Chondrocyte (in vitro differentiated cells): ENCODE results near the gene PNRC1. TPM values are rescaled to one million over a fixed set of nuclear protein-coding genes. Genes with fewer than 3 reads are reported as not detected.

Experiments used
- DNase-seq: peaks from one replicate; pipeline ENCODE4 v3.0.0; 2021; ENCODE audit warnings: mixed read lengths, low spot score
- H3K27ac Mint-ChIP-seq: one replicate; pipeline ENCODE4 v1.8.0; 2021; ENCODE audit warnings: mild to moderate bottlenecking, moderate library complexity, mixed read lengths; ENCODE audit not compliant: unreplicated experiment
- H3K27me3 Mint-ChIP-seq: 2 replicates; pipeline ENCODE4 v1.8.0; 2021; ENCODE audit warnings: low read depth, mixed read lengths
- H3K36me3 Mint-ChIP-seq: 2 replicates; pipeline ENCODE4 v1.8.0; 2021; ENCODE audit warnings: low read depth, mixed read lengths
- H3K4me1 Mint-ChIP-seq: 2 replicates; pipeline ENCODE4 v1.8.0; 2021; ENCODE audit warnings: low read depth, mild to moderate bottlenecking, mixed read lengths
- H3K4me3 Mint-ChIP-seq: one replicate; pipeline ENCODE4 v1.8.0; 2021; ENCODE audit warnings: mild to moderate bottlenecking, moderate library complexity, mixed read lengths; ENCODE audit not compliant: unreplicated experiment
- H3K9me3 Mint-ChIP-seq: 2 replicates; pipeline ENCODE4 v1.8.0; 2021; ENCODE audit warnings: low read depth, mixed read lengths
- total RNA-seq: library from RNA; stranded (reverse); gene quantifications from 3 replicates; pipeline ENCODE4 v1.2.1, GENCODE V29; 2021
- TF ChIP-seq, protein P1 (sequence below): fragments of 200-600 bp; sonication (generic); IDR thresholded peaks from 2 replicates; pipeline ENCODE4 v1.5.0; 2021; ENCODE audit warnings: antibody characterized with exemption, mild to moderate bottlenecking, moderate library complexity

PNRC1 gene
- total RNA-seq, 1 donor from 2014 or later, result 115 TPM

DNA sequence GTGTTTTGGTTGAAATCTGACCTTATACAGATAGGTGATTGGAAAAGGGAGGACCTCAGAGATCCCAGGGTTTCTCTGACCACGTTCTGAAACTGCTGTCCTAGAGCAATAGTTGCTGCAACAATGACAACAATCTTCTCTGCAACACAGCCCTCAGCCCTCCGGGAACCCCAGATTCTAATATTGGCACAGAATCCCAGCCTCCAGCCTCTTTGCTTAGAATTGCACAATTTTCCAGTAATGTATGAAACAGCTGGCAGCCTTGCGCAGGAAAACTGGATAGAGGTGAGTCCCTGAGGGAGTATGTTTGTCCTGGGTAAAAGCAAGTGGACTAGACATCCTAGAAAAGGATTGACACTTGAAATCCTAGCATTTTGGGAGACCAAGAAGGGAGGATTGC lies 30.4 kb upstream of the PNRC1 start:
- Mint-ChIP-seq H3K36me3 (no peaks in the 10 kb centered on the region), H3K4me3 (no peak overlapping the region), H3K27me3 (no peaks in the 10 kb centered on the region), H3K4me1 (peaks cover 25% of the 10 kb centered on the region), H3K9me3 (no peaks in the 10 kb centered on the region), H3K27ac (peak overlapping the region; percentile 62)
- TF ChIP-seq, protein P1, sequence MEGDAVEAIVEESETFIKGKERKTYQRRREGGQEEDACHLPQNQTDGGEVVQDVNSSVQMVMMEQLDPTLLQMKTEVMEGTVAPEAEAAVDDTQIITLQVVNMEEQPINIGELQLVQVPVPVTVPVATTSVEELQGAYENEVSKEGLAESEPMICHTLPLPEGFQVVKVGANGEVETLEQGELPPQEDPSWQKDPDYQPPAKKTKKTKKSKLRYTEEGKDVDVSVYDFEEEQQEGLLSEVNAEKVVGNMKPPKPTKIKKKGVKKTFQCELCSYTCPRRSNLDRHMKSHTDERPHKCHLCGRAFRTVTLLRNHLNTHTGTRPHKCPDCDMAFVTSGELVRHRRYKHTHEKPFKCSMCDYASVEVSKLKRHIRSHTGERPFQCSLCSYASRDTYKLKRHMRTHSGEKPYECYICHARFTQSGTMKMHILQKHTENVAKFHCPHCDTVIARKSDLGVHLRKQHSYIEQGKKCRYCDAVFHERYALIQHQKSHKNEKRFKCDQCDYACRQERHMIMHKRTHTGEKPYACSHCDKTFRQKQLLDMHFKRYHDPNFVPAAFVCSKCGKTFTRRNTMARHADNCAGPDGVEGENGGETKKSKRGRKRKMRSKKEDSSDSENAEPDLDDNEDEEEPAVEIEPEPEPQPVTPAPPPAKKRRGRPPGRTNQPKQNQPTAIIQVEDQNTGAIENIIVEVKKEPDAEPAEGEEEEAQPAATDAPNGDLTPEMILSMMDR, result no peak
- no peak for DNase-seq

DNA sequence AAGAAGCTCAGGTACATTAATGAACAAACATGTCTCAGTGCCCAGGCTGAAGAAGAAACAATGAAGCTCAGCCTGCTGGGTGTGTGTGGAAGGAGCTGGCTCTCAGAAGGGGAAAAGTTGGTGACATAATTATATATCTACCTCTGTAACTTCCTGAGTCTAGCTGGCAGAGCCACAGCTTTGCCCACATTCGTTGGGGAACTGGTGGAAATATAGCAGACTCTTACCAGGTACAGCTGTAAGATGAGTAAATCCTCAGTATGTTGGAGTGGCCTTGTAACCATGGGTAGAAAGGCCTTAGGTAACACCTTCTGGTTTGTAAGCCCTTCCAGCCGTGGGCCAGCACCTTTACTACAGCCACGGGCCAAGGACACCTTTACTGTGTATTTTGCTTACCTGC lies 29.9 kb upstream of the PNRC1 start:
- DNase-seq, result no peak
- H3K4me1 Mint-ChIP-seq, result peaks cover 25% of the 10 kb centered on the region
- TF ChIP-seq, protein P1, result no peak
- no peak overlapping the region for H3K4me3 Mint-ChIP-seq
- H3K9me3 Mint-ChIP-seq, result no peaks in the 10 kb centered on the region
- H3K36me3 Mint-ChIP-seq, result no peaks in the 10 kb centered on the region
- no peaks in the 10 kb centered on the region for H3K27me3 Mint-ChIP-seq
- H3K27ac Mint-ChIP-seq, result no peak overlapping the region

DNA sequence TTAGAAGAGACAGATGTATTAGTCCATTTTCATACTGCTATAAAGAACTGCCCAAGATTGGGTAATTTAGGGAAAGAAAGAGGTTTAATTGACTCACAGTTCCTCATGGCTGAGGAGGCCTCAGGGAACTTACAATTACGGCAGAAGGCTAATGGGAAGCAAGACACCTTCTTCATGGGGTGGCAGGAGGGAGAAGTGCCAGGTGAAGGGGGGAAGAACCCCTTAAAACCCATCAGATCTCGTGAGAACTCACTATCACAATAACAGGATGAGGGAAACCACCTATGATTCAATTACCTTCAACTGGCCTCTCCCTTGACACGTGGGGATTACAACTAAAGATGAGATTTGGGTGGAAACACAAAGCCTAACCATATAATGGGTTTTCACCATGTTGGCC lies 28.9 kb upstream of the PNRC1 start:
- H3K27me3 Mint-ChIP-seq, result no peaks in the 10 kb centered on the region
- H3K4me3 Mint-ChIP-seq, result no peak overlapping the region
- H3K27ac Mint-ChIP-seq, result no peak overlapping the region
- H3K4me1 Mint-ChIP-seq, result peaks cover 25% of the 10 kb centered on the region
- H3K9me3 Mint-ChIP-seq, result no peaks in the 10 kb centered on the region
- DNase-seq, result no peak
- H3K36me3 Mint-ChIP-seq, result no peaks in the 10 kb centered on the region
- TF ChIP-seq, protein P1, result no peak

DNA sequence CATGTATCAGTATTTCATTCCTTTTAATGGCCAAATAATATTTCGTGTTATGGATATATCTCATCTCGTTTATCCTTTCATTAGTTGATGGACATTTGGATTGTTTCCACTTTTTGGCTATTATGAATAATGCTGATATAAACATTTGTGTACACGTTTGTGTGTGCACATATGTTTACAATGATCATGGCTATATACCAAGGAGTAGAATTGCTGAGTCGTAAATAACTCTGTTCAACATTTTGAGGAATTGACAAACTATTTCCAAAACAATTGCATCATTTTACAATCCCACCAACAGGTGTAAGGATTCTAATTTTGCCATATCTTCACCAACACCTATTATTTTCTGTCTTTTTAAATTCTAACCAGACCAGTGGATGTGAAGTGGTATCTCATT lies 26.3 kb upstream of the PNRC1 start:
- H3K4me3 Mint-ChIP-seq, result no peak overlapping the region
- peaks cover 19% of the 10 kb centered on the region for H3K4me1 Mint-ChIP-seq
- TF ChIP-seq, protein P1, result no peak
- H3K9me3 Mint-ChIP-seq, result no peaks in the 10 kb centered on the region
- no peak overlapping the region for H3K27ac Mint-ChIP-seq
- DNase-seq, result no peak
- H3K36me3 Mint-ChIP-seq, result no peaks in the 10 kb centered on the region
- no peaks in the 10 kb centered on the region for H3K27me3 Mint-ChIP-seq

DNA sequence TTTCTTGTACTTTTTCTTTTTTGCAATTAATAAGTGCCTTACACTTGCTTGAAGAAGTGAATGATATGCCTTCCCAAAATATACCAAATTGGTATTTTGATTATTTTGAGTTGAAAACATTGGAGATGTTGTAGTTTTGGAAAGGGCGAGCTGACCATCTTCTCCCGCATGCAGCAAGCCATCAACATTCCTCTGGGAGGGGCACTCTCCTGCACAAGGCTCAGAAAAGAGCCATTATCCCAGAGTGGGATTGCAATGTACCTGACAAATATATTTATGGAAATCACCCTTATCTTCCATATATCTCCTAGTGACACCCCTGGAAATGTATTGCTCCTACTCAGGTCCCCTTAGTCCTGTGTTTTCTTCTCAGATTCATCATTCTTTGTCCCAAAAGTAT lies 22.8 kb upstream of the PNRC1 start:
- Mint-ChIP-seq H3K27me3 (no peaks in the 10 kb centered on the region), H3K9me3 (no peaks in the 10 kb centered on the region)

More for the DNA sequence above, 22.8 kb upstream of the PNRC1 start:
- H3K36me3 Mint-ChIP-seq, result no peaks in the 10 kb centered on the region
- DNase-seq, result no peak
- TF ChIP-seq, protein P1, result no peak
- peaks cover 6% of the 10 kb centered on the region for H3K4me1 Mint-ChIP-seq
- H3K4me3 Mint-ChIP-seq, result no peak overlapping the region
- H3K27ac Mint-ChIP-seq, result no peak overlapping the region
